Lower leg skin (tissue), 4 donors: ENCODE results near the gene RNASE9. TPM values are rescaled to one million over a fixed set of nuclear protein-coding genes. Genes with fewer than 3 reads are reported as not detected.
"Not testable (repeated sequence)": the region's sequence is repeated elsewhere in the genome, so short reads cannot be mapped to it uniquely, and the experiment has no call there.

Source experiments
- DNase-seq, 2 donors: peaks; one replicate each; pipeline ENCODE4 v3.0.0-alpha.2; 2019; ENCODE audit warnings: low spot score in 2 of 2
- H3K4me3 ChIP-seq: fragments of 200-600 bp; sonication (generic); 2 replicates; pipeline ENCODE4 v1.5.1; 2017; ENCODE audit warnings: mild to moderate bottlenecking, low read depth; ENCODE audit not compliant: poor library complexity, severe bottlenecking
- POLR2A ChIP-seq, 2 donors: fragments of 450-650 bp; IDR thresholded peaks; one replicate each; pipeline ENCODE4 v1.6.1; 2016 to 2017; ENCODE audit warnings: antibody characterized with exemption in 2 of 2, mild to moderate bottlenecking in 1 of 2, moderate library complexity in 1 of 2
- WGBS, 2 donors: methylation state at CpG; one replicate each; pipeline ENCODE4 v1.1.5; 2018; 5-methylcytosine and 5-hydroxymethylcytosine counted together
- intact Hi-C: fragments of 100-400 bp; cut with DNase I; formaldehyde crosslinking; loops from one replicate; pipeline ENCODE4 v1.15.0; 2023; ENCODE audit warnings: low total_unique reads
- total RNA-seq, 4 donors: library from RNA; depleted of rRNA; stranded (reverse); fragments of >200 nt; gene quantifications; one replicate each; pipeline ENCODE4 v1.1.0, GENCODE V29; 2016
- TF ChIP-seq, protein P1 (sequence below), 3 donors: fragments of 450-650 bp; IDR thresholded peaks; one replicate each; pipeline ENCODE4 v1.5.1; 2016; ENCODE audit warnings: antibody characterized with exemption in 3 of 3, mild to moderate bottlenecking in 3 of 3, moderate library complexity in 2 of 3

The RNASE9 gene
- total RNA-seq, 4 donors from 2014 or later, result not detected

DNA sequence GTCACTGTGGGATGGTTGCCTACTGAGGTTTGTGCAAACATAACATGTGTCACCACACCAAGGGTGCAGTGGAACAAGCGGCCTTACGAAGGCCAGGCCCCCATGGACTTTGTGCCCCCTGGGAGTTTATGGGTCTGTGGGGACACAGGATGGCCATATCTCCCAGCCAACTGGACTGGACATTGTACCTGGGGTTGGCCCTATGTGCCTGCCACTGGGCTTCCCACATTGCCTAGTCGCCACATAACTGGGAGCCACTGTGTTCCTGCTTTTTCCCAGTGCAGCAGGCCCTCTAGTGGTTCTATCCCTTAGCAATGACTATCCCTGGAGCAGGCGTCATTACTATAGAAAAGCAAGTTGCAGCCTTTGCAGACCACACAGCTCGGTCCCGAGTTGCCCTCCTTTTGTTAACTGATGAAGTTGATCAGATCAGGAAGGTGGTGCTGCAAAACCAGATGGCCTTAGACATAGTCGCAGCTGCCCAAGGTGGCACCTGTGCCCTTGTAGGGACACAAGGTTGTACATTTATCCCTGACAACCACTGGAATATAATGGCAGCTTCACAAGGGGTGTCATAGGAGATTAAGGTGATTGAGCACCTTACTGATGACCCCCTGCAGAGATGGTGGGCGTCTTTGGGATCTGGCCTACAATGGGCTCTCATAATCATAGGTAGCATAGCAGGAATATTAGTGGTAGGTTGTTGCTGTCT, 45.5 kb upstream of the RNASE9 start:
- no peak overlapping the region for H3K4me3 ChIP-seq
- no peak for DNase-seq
- TF ChIP-seq POLR2A (IDR thresholded peaks at IDR 0.05), result no peak
- TF ChIP-seq, protein P1, sequence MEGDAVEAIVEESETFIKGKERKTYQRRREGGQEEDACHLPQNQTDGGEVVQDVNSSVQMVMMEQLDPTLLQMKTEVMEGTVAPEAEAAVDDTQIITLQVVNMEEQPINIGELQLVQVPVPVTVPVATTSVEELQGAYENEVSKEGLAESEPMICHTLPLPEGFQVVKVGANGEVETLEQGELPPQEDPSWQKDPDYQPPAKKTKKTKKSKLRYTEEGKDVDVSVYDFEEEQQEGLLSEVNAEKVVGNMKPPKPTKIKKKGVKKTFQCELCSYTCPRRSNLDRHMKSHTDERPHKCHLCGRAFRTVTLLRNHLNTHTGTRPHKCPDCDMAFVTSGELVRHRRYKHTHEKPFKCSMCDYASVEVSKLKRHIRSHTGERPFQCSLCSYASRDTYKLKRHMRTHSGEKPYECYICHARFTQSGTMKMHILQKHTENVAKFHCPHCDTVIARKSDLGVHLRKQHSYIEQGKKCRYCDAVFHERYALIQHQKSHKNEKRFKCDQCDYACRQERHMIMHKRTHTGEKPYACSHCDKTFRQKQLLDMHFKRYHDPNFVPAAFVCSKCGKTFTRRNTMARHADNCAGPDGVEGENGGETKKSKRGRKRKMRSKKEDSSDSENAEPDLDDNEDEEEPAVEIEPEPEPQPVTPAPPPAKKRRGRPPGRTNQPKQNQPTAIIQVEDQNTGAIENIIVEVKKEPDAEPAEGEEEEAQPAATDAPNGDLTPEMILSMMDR (IDR thresholded peaks at IDR 0.05), result no peak
- intact Hi-C loops, result no loop called here
- WGBS, 2 donors, result 45 to 56% methylated on average over 8 of the region's 8 CpGs

GRCh38 chr14:20603813-20604690, 43.2 kb upstream of the RNASE9 start:
- WGBS, 2 donors, result 79 to 88% methylated on average over 13 of the region's 13 CpGs
- no peak for TF ChIP-seq POLR2A (IDR thresholded peaks at IDR 0.05)
- TF ChIP-seq, protein P1 (IDR thresholded peaks at IDR 0.05), result no peak
- no peak overlapping the region for H3K4me3 ChIP-seq
- DNase-seq, result no peak
- intact Hi-C loops, result no loop called here

GRCh38 chr14:20602583-20602982, 41.7 kb upstream of the RNASE9 start:
- intact Hi-C loops, result no loop called here
- H3K4me3 ChIP-seq, result no peak overlapping the region
- TF ChIP-seq, protein P1 (IDR thresholded peaks at IDR 0.05), result no peak
- TF ChIP-seq POLR2A (IDR thresholded peaks at IDR 0.05), result no peak
- DNase-seq, result no peak
- WGBS, 2 donors, result 90 to 93% methylated on average over 9 of the region's 9 CpGs

DNA sequence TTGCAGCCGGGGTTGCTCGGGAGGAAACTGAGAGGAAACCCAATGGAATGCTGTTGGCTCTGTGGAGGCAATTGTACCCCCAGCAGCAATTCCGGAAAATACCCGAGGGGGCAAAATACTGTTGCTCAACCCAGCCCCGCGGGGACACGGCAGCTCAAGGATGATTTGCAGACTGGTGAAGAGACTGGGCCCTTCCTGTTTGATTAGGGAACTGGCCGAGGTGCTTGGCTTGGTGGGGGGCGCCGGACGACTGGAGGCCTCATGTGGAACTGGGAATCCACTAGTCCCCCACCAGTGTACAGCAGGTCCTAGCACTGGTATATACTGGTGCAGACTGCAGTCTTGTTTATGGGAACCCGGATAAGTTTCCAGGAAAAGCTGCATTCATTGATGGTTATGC, 40.7 kb upstream of the RNASE9 start:
- DNase-seq, result no peak
- TF ChIP-seq POLR2A (IDR thresholded peaks at IDR 0.05), result no peak
- TF ChIP-seq, protein P1 (IDR thresholded peaks at IDR 0.05), result no peak
- 74 to 75% methylated on average over 12 of the region's 12 CpGs for WGBS, 2 donors
- H3K4me3 ChIP-seq, result no peak overlapping the region
- intact Hi-C loops, result no loop called here

GRCh38 chr14:20597108-20597507, 36.3 kb upstream of the RNASE9 start:
- WGBS, 2 donors, result 79 to 88% methylated on average over 1 of the region's 1 CpG
- TF ChIP-seq, protein P1 (IDR thresholded peaks at IDR 0.05), result no peak
- TF ChIP-seq POLR2A (IDR thresholded peaks at IDR 0.05), result no peak
- intact Hi-C loops, result no loop called here
- no peak for DNase-seq
- no peak overlapping the region for H3K4me3 ChIP-seq

GRCh38 chr14:20595726-20596125, 34.9 kb upstream of the RNASE9 start:
- H3K4me3 ChIP-seq, DNase-seq, intact Hi-C loops: not testable (repeated sequence)
- WGBS, 2 donors, result 97 to 100% methylated on average over 3 of the region's 3 CpGs
